PC-9 (cell line): ENCODE data around the gene DNAH6. TPM values are rescaled to one million over a fixed set of nuclear protein-coding genes. Genes with fewer than 3 reads are reported as not detected.

Experiments used
- BruUV-seq: library from RNA; stranded (reverse); fragments of 400-500 nt; replicated peaks from 2 replicates; lab custom pipeline; 2021; lab: Mats Ljungman, UMichigan
- CTCF ChIA-PET: fragments of 300-600 bp; sonication (Branson Sonifier 250); formaldehyde crosslinking; loops from one replicate; lab custom pipeline; 2022; ENCODE audit warnings: antibody characterized with exemption; lab: Charles Lee
- POLR2A ChIA-PET: fragments of 300-600 bp; sonication (Branson Sonifier 250); formaldehyde crosslinking; loops from one replicate; lab custom pipeline; 2022; ENCODE audit warnings: antibody characterized with exemption; ENCODE audit not compliant: unreplicated experiment; lab: Charles Lee
- DNase-seq, 2 experiments: peaks; one replicate each; pipeline versions ENCODE4 v3.0.0 to v3.0.0-alpha.2; 2015 to 2022; ENCODE audit warnings: mixed read lengths in 1 of 2
- H2AFZ ChIP-seq: fragments of 200-600 bp; sonication (generic); 2 replicates; pipeline ENCODE4 v1.8.1; 2017; ENCODE audit warnings: antibody characterized with exemption
- H3F3A ChIP-seq: fragments of 200-600 bp; sonication (generic); 2 replicates; pipeline ENCODE4 v1.8.1; 2017; ENCODE audit warnings: antibody characterized with exemption, mild to moderate bottlenecking, low read depth; ENCODE audit not compliant: insufficient read depth
- H3K27ac ChIP-seq: fragments of 200-600 bp; sonication (generic); 2 replicates; pipeline ENCODE4 v1.6.1; 2016; ENCODE audit warnings: mixed run types
- H3K27me3 ChIP-seq: fragments of 200-600 bp; sonication (generic); 2 replicates; pipeline ENCODE4 v1.6.1; 2016; ENCODE audit warnings: low read depth, mixed run types; ENCODE audit not compliant: insufficient read depth
- H3K36me3 ChIP-seq: fragments of 200-600 bp; sonication (generic); 2 replicates; pipeline ENCODE4 v1.6.1; 2016; ENCODE audit warnings: low read depth, mixed run types
- H3K4me1 ChIP-seq: fragments of 200-600 bp; sonication (generic); replicated peaks from 2 replicates; pipeline ENCODE4 v1.6.1; 2016; ENCODE audit warnings: mixed run types; ENCODE audit not compliant: insufficient read depth
- H3K4me2 ChIP-seq: fragments of 200-600 bp; sonication (generic); 2 replicates; pipeline ENCODE4 v1.6.1; 2017; ENCODE audit warnings: mixed run types
- H3K4me3 ChIP-seq: fragments of 200-600 bp; sonication (generic); 2 replicates; pipeline ENCODE4 v1.6.1; 2016; ENCODE audit warnings: mixed run types
- H3K79me2 ChIP-seq: fragments of 200-600 bp; sonication (generic); 2 replicates; pipeline ENCODE4 v1.6.1; 2017; ENCODE audit warnings: low read depth, mixed run types
- H3K9me2 ChIP-seq: fragments of 200-600 bp; sonication (generic); 2 replicates; pipeline ENCODE4 v1.8.1; 2017; ENCODE audit warnings: mild to moderate bottlenecking; ENCODE audit not compliant: insufficient read depth
- H3K9me3 ChIP-seq: fragments of 200-600 bp; sonication (generic); 2 replicates; pipeline ENCODE4 v1.8.1; 2016; ENCODE audit warnings: low read depth; ENCODE audit not compliant: insufficient read depth
- H4K20me1 ChIP-seq: fragments of 200-600 bp; sonication (generic); 2 replicates; pipeline ENCODE4 v1.8.1; 2017; ENCODE audit not compliant: insufficient read depth
- EZH2 ChIP-seq: fragments of 200-600 bp; sonication (generic); IDR thresholded peaks from 2 replicates; pipeline ENCODE4 v1.8.0; 2017; ENCODE audit warnings: antibody characterized with exemption, low read depth
- intact Hi-C: fragments of 100-400 bp; cut with micrococcal nuclease; formaldehyde crosslinking; loops from one replicate; pipeline ENCODE4 v1.10.0; 2022; ENCODE audit not compliant: unreplicated experiment
- total RNA-seq: library from RNA; stranded (reverse); gene quantifications from 2 replicates; pipeline ENCODE4 v1.2.3, GENCODE V29; 2021
- TF ChIP-seq, protein P1 (sequence below): fragments of 200-600 bp; sonication (generic); conservative IDR thresholded peaks from 2 replicates; pipeline ENCODE4 v1.6.1; 2017; ENCODE audit warnings: mixed run types, antibody characterized with exemption, mild to moderate bottlenecking, moderate library complexity

DNAH6 gene
- total RNA-seq, 1 experiment from 2014 or later, result not detected

DNA sequence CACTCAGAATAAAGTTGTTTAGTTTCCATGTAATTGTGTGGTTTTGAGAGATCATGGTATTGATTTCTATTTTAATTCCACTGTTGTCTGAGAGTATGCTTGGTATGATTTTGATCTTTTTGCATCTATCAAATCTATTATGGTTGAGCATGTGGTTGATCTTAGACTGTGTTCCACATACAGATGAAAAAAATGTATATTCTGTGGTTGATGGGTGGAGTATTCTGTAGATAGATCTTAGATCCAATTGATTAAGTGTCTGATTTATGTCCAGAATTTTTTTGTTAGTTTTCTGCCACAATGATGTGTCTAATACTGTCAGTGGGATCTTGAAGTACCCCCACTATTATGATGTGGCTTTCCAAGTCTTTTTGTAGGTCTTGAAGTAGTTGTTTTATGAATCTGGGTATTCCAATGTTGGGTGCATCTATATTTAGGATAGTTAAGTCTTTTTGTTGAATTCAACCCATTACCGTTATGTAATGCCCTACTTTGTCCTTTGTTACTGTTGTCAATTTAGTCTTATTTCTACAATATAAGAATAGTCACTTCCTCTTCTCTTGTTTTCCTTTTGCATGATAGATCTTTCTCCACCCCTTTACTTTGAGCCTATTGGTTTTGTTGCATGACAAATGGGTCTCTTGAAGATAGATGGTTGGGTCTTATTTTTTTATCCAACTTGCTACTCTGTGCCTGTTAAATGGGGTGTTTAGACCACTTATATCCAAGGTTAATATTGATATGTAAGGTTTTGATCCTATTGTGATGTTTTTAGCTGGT is 262.8 kb downstream of the DNAH6 start:
- no peak overlapping the region for H2AFZ ChIP-seq
- no TSS peak for BruUV-seq
- no peaks in the 10 kb centered on the region for H3K79me2 ChIP-seq
- H3K4me1 ChIP-seq, result no peaks in the 10 kb centered on the region
- no peaks in the 10 kb centered on the region for H4K20me1 ChIP-seq
- no peak overlapping the region for H3K27ac ChIP-seq
- no peaks in the 10 kb centered on the region for H3K9me2 ChIP-seq
- POLR2A ChIA-PET, result no interaction called here
- no peak for DNase-seq
- no peaks in the 10 kb centered on the region for H3F3A ChIP-seq
- H3K36me3 ChIP-seq, result no peaks in the 10 kb centered on the region
- peaks cover 21% of the 10 kb centered on the region; the same call in 1 of the 2 replicates for H3K27me3 ChIP-seq
- TF ChIP-seq, protein P1, sequence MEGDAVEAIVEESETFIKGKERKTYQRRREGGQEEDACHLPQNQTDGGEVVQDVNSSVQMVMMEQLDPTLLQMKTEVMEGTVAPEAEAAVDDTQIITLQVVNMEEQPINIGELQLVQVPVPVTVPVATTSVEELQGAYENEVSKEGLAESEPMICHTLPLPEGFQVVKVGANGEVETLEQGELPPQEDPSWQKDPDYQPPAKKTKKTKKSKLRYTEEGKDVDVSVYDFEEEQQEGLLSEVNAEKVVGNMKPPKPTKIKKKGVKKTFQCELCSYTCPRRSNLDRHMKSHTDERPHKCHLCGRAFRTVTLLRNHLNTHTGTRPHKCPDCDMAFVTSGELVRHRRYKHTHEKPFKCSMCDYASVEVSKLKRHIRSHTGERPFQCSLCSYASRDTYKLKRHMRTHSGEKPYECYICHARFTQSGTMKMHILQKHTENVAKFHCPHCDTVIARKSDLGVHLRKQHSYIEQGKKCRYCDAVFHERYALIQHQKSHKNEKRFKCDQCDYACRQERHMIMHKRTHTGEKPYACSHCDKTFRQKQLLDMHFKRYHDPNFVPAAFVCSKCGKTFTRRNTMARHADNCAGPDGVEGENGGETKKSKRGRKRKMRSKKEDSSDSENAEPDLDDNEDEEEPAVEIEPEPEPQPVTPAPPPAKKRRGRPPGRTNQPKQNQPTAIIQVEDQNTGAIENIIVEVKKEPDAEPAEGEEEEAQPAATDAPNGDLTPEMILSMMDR, result no peak
- TF ChIP-seq EZH2, result no peak
- H3K4me3 ChIP-seq, result no peak overlapping the region
- no peaks in the 10 kb centered on the region for H3K9me3 ChIP-seq
- intact Hi-C loops, result no loop called here
- CTCF ChIA-PET, result no interaction called here
- no peak overlapping the region for H3K4me2 ChIP-seq

DNA sequence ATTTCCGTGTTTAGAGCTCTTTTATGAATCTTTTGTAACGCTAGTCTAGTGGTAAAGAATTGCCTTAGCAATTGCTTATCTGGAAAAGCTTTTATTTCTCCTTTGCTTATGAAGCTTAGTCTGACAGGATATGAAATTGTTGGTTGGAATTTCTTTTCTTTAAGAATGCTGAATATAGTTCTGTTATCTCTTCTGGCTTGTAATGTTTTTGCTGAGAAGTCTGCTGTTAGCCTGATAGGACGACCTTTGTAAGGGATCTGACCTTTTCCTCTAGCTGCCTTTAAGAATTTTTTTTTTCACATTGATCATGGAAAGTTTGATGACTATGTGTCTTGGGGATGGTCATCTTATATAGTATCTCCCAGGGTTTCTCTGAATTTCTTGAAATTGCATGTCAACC is 263.5 kb downstream of the DNAH6 start:
- Histone ChIP-seq H3F3A (no peaks in the 10 kb centered on the region), H2AFZ (no peak overlapping the region), H3K79me2 (no peaks in the 10 kb centered on the region), H3K4me3 (no peak overlapping the region), H3K4me1 (no peaks in the 10 kb centered on the region), H3K9me3 (no peaks in the 10 kb centered on the region), H3K4me2 (no peak overlapping the region), H3K27me3 (peaks cover 21% of the 10 kb centered on the region; the same call in 1 of the 2 replicates), H3K36me3 (no peaks in the 10 kb centered on the region), H3K27ac (no peak overlapping the region), H3K9me2 (no peaks in the 10 kb centered on the region), H4K20me1 (no peaks in the 10 kb centered on the region)
- DNase-seq, result no peak
- ChIA-PET POLR2A (no interaction called here), CTCF (no interaction called here)
- intact Hi-C loops, result no loop called here
- no TSS peak for BruUV-seq
- TF ChIP-seq EZH2, result no peak
- TF ChIP-seq, protein P1, result no peak

DNA sequence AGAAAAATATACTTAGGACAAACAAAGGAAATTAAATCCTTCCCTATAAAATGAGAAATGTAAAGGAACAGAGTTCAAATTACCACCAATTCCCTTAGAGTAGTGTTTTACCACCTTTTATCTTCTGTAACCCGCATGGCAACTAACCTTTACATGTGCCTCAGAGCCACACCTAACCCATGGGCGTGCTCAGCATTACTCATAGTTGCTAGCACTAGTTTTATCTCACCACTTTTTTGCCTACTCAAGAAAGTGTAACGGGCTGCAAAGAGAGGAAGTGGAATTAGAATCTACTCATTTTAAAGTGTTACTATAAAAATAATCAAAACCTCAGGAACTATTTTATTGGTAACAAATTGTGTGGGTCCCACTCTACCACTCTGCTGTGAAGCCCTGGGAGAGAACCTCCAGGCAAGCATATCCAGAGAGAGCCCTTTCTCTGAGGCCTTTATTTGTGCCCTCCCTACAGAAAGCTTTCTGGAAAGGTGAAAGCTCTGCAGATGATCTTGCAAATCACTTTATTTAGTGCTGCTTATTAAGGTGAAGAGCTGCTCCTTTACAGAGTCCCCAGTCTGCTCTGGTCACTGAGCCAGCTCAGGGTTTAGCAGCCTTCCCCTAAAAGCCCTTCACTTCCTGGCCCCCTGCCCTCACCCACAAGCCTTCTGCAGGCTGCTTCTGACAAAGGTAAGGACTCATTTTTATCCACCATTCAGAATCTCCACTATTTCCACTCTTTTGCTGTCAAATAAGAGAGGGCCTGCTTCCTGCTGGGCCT is 265.8 kb downstream of the DNAH6 start:
- Histone ChIP-seq H3K4me2 (no peak overlapping the region), H3K27me3 (peaks cover 21% of the 10 kb centered on the region; the same call in 1 of the 2 replicates), H3K79me2 (no peaks in the 10 kb centered on the region), H3K9me2 (no peaks in the 10 kb centered on the region), H3K27ac (no peak overlapping the region), H3K9me3 (no peaks in the 10 kb centered on the region), H3K4me3 (no peak overlapping the region), H4K20me1 (no peaks in the 10 kb centered on the region), H3F3A (no peaks in the 10 kb centered on the region), H3K36me3 (no peaks in the 10 kb centered on the region), H3K4me1 (no peaks in the 10 kb centered on the region), H2AFZ (no peak overlapping the region)
- ChIA-PET POLR2A (no interaction called here), CTCF (no interaction called here)
- intact Hi-C loops, result no loop called here
- no peak for DNase-seq
- no TSS peak for BruUV-seq
- TF ChIP-seq EZH2, result no peak
- TF ChIP-seq, protein P1, result no peak
